Transverse colon (tissue), 4 donors: Measurements from ENCODE around the gene BCO2.

Experiments used
- POLR2A ChIP-seq: fragments of 450-650 bp; IDR thresholded peaks from one replicate; pipeline ENCODE4 v1.6.1; 2016; ENCODE audit warnings: antibody characterized with exemption, mild to moderate bottlenecking, moderate library complexity
- POLR2AphosphoS5 ChIP-seq, 3 donors: sonication (generic); formaldehyde crosslinking; IDR thresholded peaks; one replicate each; pipeline ENCODE4 v1.6.1; 2016; ENCODE audit warnings: antibody characterized with exemption in 3 of 3
- TF ChIP-seq, protein P1 (sequence below), 5 experiments: fragments of 200-600 bp in 3 of 5; fragments of 450-650 bp in 2 of 5; sonication (generic) in 3 of 5; IDR thresholded peaks; 1 replicate in 2 of 5; 2 replicates in 3 of 5; pipeline ENCODE4 v1.5.1; 2016 to 2017; ENCODE audit warnings: antibody characterized with exemption in 5 of 5, inconsistent platforms in 3 of 5, mild to moderate bottlenecking in 2 of 5, moderate library complexity in 1 of 5

DNA sequence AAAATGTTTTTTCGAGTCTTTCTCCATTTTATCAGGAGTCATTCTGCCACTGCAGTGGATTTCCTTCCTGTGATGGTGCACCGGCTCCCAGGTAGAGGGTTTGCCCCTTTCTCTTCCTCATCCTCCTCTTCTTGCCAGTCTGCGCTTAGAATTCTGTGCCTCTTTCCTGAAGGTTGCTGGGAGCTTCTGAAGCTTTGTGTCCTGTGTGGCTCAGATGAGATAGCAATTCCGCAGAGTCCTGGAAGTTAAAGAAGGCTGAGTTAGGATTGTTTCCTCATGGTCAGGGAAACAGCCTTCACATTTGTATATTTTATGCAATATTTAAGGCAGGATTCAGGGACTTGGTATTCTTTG, 264 bp downstream of the BCO2 start:
- TF ChIP-seq, protein P1, sequence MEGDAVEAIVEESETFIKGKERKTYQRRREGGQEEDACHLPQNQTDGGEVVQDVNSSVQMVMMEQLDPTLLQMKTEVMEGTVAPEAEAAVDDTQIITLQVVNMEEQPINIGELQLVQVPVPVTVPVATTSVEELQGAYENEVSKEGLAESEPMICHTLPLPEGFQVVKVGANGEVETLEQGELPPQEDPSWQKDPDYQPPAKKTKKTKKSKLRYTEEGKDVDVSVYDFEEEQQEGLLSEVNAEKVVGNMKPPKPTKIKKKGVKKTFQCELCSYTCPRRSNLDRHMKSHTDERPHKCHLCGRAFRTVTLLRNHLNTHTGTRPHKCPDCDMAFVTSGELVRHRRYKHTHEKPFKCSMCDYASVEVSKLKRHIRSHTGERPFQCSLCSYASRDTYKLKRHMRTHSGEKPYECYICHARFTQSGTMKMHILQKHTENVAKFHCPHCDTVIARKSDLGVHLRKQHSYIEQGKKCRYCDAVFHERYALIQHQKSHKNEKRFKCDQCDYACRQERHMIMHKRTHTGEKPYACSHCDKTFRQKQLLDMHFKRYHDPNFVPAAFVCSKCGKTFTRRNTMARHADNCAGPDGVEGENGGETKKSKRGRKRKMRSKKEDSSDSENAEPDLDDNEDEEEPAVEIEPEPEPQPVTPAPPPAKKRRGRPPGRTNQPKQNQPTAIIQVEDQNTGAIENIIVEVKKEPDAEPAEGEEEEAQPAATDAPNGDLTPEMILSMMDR (IDR thresholded peaks at IDR 0.05) = no peak
- TF ChIP-seq POLR2AphosphoS5 (IDR thresholded peaks at IDR 0.05) (no peak), POLR2A (no peak)
